Ascending aorta (tissue), 2 donors: ENCODE results near the gene NINJ2. TPM values are rescaled to one million over a fixed set of nuclear protein-coding genes. Genes with fewer than 3 reads are reported as not detected.

Experiments
- DNase-seq, 2 donors: peaks; one replicate each; pipeline ENCODE4 v3.0.0-alpha.2; 2019; ENCODE audit warnings: low spot score in 2 of 2
- H3K27ac ChIP-seq, 2 donors: fragments of 200-600 bp; sonication (generic); one replicate each; pipeline ENCODE4 v1.5.1; 2016 to 2017; ENCODE audit warnings: mild to moderate bottlenecking in 1 of 2
- H3K27me3 ChIP-seq: fragments of 200-600 bp; sonication (generic); one replicate; pipeline ENCODE4 v1.5.1; 2017
- H3K36me3 ChIP-seq, 2 donors: fragments of 200-600 bp; sonication (generic); one replicate each; pipeline ENCODE4 v1.5.1; 2016
- H3K4me1 ChIP-seq, 2 donors: fragments of 200-600 bp; sonication (generic); one replicate each; pipeline ENCODE4 v1.5.1; 2016 to 2017; ENCODE audit warnings: mild to moderate bottlenecking in 1 of 2
- H3K4me3 ChIP-seq, 2 donors: fragments of 200-600 bp; sonication (generic); one replicate each; pipeline ENCODE4 v1.5.1; 2016 to 2017; ENCODE audit warnings: mild to moderate bottlenecking in 1 of 2
- H3K9me3 ChIP-seq, 2 donors: fragments of 200-600 bp; sonication (generic); one replicate each; pipeline ENCODE4 v1.5.1; 2016
- intact Hi-C: fragments of 100-400 bp; cut with DNase I; formaldehyde crosslinking; loops from one replicate; pipeline ENCODE4 v1.15.1; 2023
- total RNA-seq: library from RNA; depleted of rRNA; stranded (reverse); fragments of >200 nt; gene quantifications from one replicate; pipeline ENCODE4 v1.1.0, GENCODE V29; 2016
- TF ChIP-seq, protein P1 (sequence below), 3 experiments: fragments of 200-600 bp in 2 of 3; fragments of 450-650 bp in 1 of 3; sonication (generic) in 2 of 3; IDR thresholded peaks; one replicate each; pipeline ENCODE4 v1.5.1; 2016 to 2019; ENCODE audit warnings: antibody characterized with exemption in 3 of 3, mild to moderate bottlenecking in 1 of 3, moderate library complexity in 1 of 3

The NINJ2 gene
- total RNA-seq, 1 donor from 2014 or later: 24.1 TPM

DNA sequence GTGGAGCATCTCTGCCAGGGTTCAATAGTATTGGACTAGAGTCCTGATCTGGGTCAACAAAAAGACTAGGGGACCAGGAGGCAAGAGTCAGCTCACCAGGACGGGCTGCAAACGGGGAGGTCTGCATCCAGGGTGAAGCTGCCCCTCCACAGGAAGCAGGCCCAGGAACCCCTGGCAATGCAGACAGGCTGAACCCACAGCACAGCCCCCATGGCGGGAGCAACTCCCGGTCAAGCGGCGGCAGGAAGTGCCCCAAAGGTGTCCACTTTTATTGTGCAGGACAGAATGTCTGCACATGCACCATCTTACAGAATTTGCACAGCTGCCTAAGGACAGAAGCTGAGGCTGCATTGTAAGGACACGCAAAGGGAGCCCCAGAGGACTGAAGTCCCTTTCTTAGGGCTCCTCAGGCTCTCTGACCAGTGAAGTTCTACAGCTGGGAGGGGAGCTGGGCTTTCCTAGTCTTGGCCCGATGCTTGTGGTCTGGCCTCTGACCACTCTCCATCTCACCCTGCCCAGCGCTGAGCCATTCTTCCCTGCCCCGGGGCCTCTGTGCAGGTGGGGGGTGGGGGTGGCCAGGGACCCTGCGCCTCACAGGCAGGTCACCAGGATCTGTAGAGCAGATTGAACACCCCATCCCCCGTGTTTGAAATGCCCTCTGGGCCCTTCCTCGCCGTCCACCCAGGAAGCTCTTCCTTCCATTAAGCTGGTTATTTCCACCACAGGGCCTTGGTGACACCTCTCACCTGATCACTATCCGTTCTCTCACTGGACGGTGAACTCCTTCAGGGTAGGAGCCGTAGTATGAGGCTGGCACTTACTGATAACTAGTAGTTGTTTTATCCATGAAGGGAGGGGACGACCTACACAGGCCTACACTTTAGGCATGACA is 75.9 kb downstream of the NINJ2 start:
- no peak overlapping the region for H3K27ac ChIP-seq
- H3K27me3 ChIP-seq: no peaks in the 10 kb centered on the region
- intact Hi-C loops: no loop called here

DNA sequence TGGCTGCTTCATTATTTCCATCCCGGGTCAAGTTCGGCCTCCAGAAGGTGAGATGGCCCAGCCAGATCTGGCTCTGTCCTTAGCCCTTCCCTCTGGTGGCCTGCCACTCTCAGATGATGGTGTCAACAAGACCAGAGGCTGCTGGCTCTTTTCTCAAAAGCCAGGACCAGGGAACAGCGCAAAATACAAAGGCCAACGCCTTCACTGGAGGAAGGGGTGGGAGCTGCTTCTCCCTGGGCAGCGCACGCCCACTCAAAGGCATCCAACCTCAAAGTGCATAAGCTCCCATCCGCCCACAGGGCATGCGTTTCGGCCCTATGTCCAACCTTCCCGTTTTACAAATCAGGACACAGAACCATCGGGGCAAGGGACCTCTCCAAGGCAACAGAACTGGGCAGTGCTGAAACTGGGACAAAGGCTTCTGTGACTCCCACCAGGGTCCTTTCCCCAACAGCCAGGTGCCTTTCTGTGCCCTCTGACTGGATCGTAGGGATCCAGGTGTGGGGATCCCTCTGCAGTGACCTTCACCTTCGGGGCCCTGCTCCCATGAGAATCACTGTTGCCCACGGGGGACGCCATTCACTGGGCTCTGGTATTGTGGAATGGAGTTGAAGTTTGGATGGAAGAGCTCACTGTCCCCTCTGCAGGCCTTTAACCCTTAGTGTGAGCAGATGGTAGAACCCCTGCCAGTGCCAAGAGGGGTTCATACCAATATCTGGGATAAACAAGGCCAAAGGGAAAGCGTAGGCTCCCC is 76.8 kb downstream of the NINJ2 start:
- no peak overlapping the region for H3K4me3 ChIP-seq
- TF ChIP-seq, protein P1, sequence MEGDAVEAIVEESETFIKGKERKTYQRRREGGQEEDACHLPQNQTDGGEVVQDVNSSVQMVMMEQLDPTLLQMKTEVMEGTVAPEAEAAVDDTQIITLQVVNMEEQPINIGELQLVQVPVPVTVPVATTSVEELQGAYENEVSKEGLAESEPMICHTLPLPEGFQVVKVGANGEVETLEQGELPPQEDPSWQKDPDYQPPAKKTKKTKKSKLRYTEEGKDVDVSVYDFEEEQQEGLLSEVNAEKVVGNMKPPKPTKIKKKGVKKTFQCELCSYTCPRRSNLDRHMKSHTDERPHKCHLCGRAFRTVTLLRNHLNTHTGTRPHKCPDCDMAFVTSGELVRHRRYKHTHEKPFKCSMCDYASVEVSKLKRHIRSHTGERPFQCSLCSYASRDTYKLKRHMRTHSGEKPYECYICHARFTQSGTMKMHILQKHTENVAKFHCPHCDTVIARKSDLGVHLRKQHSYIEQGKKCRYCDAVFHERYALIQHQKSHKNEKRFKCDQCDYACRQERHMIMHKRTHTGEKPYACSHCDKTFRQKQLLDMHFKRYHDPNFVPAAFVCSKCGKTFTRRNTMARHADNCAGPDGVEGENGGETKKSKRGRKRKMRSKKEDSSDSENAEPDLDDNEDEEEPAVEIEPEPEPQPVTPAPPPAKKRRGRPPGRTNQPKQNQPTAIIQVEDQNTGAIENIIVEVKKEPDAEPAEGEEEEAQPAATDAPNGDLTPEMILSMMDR (IDR thresholded peaks at IDR 0.05): no peak
- intact Hi-C loops: no loop called here
- no peaks in the 10 kb centered on the region for H3K36me3 ChIP-seq
- H3K4me1 ChIP-seq: peaks cover 0 to 4% of the 10 kb centered on the region in 2 donors
- no peak overlapping the region for H3K27ac ChIP-seq
- peak in 1 of 2 donors; percentile 50 for DNase-seq
- H3K27me3 ChIP-seq: no peaks in the 10 kb centered on the region
- H3K9me3 ChIP-seq: no peaks in the 10 kb centered on the region

More for the DNA sequence above, 75.9 kb downstream of the NINJ2 start:
- Histone ChIP-seq H3K4me1 (peaks cover 0 to 9% of the 10 kb centered on the region in 2 donors), H3K9me3 (no peaks in the 10 kb centered on the region), H3K36me3 (no peaks in the 10 kb centered on the region), H3K4me3 (no peak overlapping the region)
- TF ChIP-seq, protein P1 (IDR thresholded peaks at IDR 0.05): no peak
- DNase-seq: peak in 1 of 2 donors; percentile 43

DNA sequence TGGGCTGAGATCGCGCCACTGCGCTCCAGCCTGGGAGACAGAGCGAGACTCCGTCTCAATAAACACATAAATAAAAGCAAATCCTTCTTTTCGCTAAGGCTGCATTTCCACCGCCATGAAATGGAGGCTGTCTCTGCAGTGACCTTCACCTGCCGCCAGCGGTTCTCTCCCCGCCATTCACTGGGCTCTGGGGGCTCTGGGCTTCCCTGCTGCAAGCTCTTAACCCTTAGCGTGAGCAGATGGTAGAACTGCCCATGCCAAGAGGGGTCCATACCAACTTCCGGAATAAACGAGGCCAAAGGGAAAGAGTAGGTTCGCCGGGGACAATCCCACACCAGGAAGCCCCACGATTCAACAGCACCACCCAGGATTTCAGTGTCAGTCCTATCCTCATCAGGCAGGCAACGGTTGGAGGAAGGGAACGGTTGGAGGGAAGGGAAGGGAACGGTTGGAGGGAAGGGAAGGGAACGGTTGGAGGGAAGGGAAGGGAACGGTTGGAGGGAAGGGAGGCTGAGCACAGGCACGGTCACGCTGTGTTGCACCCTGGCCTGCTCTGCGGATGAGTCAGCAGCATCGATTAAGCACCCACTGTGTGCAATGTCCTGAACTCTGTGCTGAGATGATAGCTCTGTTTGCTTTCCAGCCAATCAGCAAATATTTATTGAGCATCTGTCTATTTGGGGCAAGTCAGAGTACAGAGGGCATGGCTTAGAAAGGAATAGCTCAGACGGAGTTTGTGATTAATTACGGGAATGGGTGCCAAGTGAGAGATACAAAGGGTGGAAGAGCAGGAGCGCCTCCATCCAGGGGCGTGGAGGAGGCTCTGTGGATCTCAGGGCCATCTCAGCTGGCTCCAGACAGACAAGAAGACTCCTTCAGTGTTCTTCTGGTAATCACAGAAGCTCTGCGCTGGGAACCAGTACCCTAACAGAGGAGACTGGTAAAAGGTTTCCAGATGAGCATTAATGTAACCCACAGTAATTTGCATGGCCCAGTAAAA is 77.9 kb downstream of the NINJ2 start:
- TF ChIP-seq, protein P1 (IDR thresholded peaks at IDR 0.05): no peak
- intact Hi-C loops: no loop called here
- H3K9me3 ChIP-seq: no peaks in the 10 kb centered on the region
- H3K27me3 ChIP-seq: no peaks in the 10 kb centered on the region
- H3K4me1 ChIP-seq: no peaks in the 10 kb centered on the region
- no peaks in the 10 kb centered on the region for H3K36me3 ChIP-seq
- H3K4me3 ChIP-seq: no peak overlapping the region
- DNase-seq: peak in 1 of 2 donors; percentile 33
- H3K27ac ChIP-seq: no peak overlapping the region

DNA sequence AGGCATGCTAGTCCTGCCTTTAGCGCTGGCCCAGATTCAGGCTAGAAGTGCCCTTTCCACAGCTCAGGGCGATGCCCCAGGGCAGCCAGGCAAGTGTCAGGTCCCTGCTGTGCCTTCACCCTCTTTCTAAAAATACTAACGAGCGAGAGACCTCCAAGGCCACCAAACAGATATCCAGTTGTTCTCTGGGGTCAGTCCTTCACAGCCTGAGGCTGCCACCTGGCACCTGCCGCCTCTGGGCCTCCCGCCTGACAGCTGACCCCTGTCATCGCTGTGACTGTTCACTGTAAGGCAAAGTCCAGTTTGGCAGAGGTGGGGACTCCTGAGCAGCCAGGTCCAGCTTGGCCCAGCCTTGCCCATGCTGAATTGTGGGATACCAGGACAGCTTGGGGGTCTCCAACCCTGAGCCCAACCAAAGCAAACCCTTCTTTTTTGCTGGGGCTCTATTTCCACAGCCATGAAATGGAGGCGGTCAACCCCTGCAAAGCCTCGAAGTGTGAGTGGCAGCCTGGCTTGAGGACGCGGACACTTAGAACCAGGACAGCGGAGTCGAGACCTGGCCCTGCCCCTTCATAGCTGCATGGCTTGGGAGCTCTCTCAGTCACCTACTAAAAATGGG is 79.9 kb downstream of the NINJ2 start:
- Histone ChIP-seq H3K9me3 (no peaks in the 10 kb centered on the region), H3K36me3 (no peaks in the 10 kb centered on the region), H3K27ac (no peak overlapping the region), H3K27me3 (no peaks in the 10 kb centered on the region), H3K4me3 (no peak overlapping the region), H3K4me1 (no peaks in the 10 kb centered on the region)
- DNase-seq: peak in 1 of 2 donors; percentile 57
- intact Hi-C loops: no loop called here
- TF ChIP-seq, protein P1 (IDR thresholded peaks at IDR 0.05): no peak

DNA sequence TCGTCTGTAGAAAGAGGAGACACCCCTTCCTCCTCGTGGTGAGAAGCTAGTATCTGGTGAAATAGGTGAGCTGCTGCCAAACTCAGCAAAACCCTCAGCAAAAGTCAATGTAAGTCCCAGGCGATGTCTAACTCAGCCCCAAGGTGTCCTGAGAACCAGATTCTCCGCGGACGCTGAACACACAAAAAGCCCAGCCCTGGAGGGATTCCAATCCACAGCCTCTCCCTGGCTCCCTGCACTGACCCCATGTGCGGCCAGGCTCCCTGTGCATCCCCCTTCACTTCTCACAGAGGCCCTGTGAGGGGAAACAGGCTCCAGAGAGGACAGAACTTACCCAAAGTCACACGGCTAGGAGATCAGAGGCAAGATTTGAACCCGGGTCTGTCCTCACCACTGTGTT is 81.5 kb downstream of the NINJ2 start:
- no peak overlapping the region for H3K4me3 ChIP-seq
- intact Hi-C loops: no loop called here
- no peak overlapping the region for H3K27ac ChIP-seq
- H3K36me3 ChIP-seq: no peaks in the 10 kb centered on the region
- peak in 1 of 2 donors; percentile 53 for DNase-seq
- TF ChIP-seq, protein P1 (IDR thresholded peaks at IDR 0.05): no peak
- H3K27me3 ChIP-seq: no peaks in the 10 kb centered on the region
- H3K9me3 ChIP-seq: no peaks in the 10 kb centered on the region
- no peaks in the 10 kb centered on the region for H3K4me1 ChIP-seq
